Activated CD4-positive, alpha-beta T cell treated with anti-CD3 and anti-CD28 coated beads, Interleukin-2, amount 50 U/mL, for 48 hours (primary cell): Measurements from ENCODE around the gene SMTNL1.

Experiments
- DNase-seq, 2 experiments: peaks; one replicate each; pipeline ENCODE4 v3.0.0-alpha.2; 2020

Gene SMTNL1

GRCh38 chr11:57597916-57598830 lies 60.8 kb downstream of the SMTNL1 start:
- DNase-seq = no peak

DNA sequence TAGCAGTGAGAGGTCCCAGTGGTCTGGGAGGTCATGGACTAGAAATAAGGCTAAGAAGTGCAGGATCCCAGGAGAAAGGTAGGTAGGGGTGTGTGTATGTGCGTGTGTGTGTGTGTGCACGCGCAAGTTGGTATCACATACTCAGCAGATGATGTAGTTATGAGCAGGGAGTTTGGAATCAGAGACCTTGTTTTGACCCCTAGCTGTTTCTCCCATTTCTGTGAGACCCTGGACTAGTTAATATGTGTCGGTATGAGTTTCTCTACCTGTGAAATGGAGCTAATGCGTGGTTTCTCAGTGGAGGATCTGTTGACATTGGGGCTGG lies 61.4 kb downstream of the SMTNL1 start:
- no peak for DNase-seq

GRCh38 chr11:57599381-57599780 lies 62.0 kb downstream of the SMTNL1 start:
- no peak for DNase-seq
